ENCODE results near the gene MRPS34. TPM values are rescaled to one million over a fixed set of nuclear protein-coding genes. Genes with fewer than 3 reads are reported as not detected.

Gene MRPS34
- total RNA-seq, 4 donors from 2014 or later, result 44.4 to 72.8 (median 61.3) TPM

- no peak for TF ChIP-seq POLR2A (IDR thresholded peaks at IDR 0.05)
- no peak for TF ChIP-seq EP300 (IDR thresholded peaks at IDR 0.05)
- no peak for TF ChIP-seq POLR2AphosphoS5 (IDR thresholded peaks at IDR 0.05)
- no peak for TF ChIP-seq CTCF (IDR thresholded peaks at IDR 0.05)
- Histone ChIP-seq H3K9me3 (no peaks in the 10 kb centered on the region), H3K27ac (no peak overlapping the region), H3K36me3 (peaks cover 0 to 98% of the 10 kb centered on the region in 2 donors), H3K4me1 (no peaks in the 10 kb centered on the region), H3K4me3 (no peak overlapping the region), H3K27me3 (no peaks in the 10 kb centered on the region)
- 100% methylated on average over 1 to 4 of the region's 16 CpGs for WGBS, 2 donors (ENCODE audit: low coverage in 1 of 2)
- ATAC-seq, result no peak
Observed at GRCh38 chr16:1751946-1752345, 21.0 kb downstream of the MRPS34 start.

DNA sequence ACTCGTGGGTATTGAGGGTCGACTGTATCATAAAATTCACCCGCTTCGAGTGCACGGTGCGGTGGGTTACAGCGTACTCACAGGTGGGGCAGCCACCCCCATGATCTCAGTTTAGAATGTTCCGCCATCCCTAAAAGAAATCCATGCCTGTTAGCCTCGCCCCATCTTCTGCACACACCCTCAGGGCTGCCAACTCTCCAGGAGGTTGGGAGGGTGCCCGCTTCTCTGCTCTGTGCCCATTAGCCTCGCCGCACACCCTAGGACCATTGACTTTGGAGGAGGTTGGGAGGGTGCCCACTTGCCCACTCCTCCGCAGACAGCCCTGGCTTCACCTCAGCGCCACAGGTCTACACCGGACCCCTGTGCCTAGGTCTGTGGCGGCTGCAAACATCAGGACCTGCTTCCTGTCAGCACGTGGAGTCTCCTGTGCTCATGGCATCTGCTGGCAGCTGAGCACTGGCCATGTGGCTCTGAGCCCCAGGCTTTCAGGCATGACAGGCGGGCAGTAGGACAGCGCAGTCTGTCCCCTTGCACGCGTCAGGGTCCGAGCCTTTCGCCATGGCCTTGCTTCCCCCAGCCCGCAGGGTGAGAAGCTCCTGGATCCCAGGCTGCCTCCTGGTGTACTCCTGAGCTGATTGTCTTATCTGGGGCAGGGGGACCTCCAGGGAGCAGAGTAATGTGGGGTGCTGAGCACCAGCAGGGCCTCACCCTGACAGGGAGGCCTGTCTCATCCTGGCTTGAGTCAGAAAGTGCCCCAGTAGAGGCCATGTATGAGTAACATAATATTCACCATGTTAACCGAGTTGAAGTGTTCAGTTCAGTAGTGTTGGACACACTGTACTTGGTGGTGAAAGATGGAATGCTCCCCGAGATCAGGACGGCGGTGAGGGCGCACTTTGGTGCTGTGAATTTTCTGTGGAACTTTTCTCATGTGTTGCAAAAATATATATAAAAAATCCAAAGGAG lies 23.5 kb downstream of the MRPS34 start:
- ATAC-seq, result no peak
- no peaks in the 10 kb centered on the region for H3K9me3 ChIP-seq
- H3K36me3 ChIP-seq, result peaks cover 0 to 99% of the 10 kb centered on the region in 2 donors
- no peak for TF ChIP-seq EP300 (IDR thresholded peaks at IDR 0.05)
- no peak for TF ChIP-seq POLR2A (IDR thresholded peaks at IDR 0.05)
- H3K27me3 ChIP-seq, result no peaks in the 10 kb centered on the region
- no peaks in the 10 kb centered on the region for H3K4me1 ChIP-seq
- no peak overlapping the region for H3K27ac ChIP-seq
- no peak overlapping the region for H3K4me3 ChIP-seq
- WGBS, 2 donors (ENCODE audit: low coverage in 1 of 2), result 94% methylated on average over 6 to 13 of the region's 29 CpGs

GRCh38 chr16:1747934-1748333 lies 25.0 kb downstream of the MRPS34 start:
- Histone ChIP-seq H3K4me3 (no peak overlapping the region), H3K4me1 (no peaks in the 10 kb centered on the region), H3K27ac (no peak overlapping the region), H3K27me3 (no peaks in the 10 kb centered on the region), H3K36me3 (peaks cover 0 to 100% of the 10 kb centered on the region in 2 donors), H3K9me3 (no peaks in the 10 kb centered on the region)
- no peak for TF ChIP-seq EP300 (IDR thresholded peaks at IDR 0.05)
- TF ChIP-seq POLR2A (IDR thresholded peaks at IDR 0.05), result no peak
- no peak for TF ChIP-seq POLR2AphosphoS5 (IDR thresholded peaks at IDR 0.05)
- TF ChIP-seq CTCF (IDR thresholded peaks at IDR 0.05), result no peak
- ATAC-seq, result no peak
- WGBS, 2 donors (ENCODE audit: low coverage in 1 of 2), result 80% methylated on average over 4 of the region's 11 CpGs; no CpG with 5 or more reads in 1 of the 2 donors

GRCh38 chr16:1746693-1747195 lies 26.2 kb downstream of the MRPS34 start:
- peaks cover 0 to 98% of the 10 kb centered on the region in 2 donors for H3K36me3 ChIP-seq
- ATAC-seq, result no peak
- TF ChIP-seq EP300 (IDR thresholded peaks at IDR 0.05), result no peak
- no peak for TF ChIP-seq CTCF (IDR thresholded peaks at IDR 0.05)
- TF ChIP-seq POLR2A (IDR thresholded peaks at IDR 0.05), result no peak
- no peak for TF ChIP-seq POLR2AphosphoS5 (IDR thresholded peaks at IDR 0.05)

DNA sequence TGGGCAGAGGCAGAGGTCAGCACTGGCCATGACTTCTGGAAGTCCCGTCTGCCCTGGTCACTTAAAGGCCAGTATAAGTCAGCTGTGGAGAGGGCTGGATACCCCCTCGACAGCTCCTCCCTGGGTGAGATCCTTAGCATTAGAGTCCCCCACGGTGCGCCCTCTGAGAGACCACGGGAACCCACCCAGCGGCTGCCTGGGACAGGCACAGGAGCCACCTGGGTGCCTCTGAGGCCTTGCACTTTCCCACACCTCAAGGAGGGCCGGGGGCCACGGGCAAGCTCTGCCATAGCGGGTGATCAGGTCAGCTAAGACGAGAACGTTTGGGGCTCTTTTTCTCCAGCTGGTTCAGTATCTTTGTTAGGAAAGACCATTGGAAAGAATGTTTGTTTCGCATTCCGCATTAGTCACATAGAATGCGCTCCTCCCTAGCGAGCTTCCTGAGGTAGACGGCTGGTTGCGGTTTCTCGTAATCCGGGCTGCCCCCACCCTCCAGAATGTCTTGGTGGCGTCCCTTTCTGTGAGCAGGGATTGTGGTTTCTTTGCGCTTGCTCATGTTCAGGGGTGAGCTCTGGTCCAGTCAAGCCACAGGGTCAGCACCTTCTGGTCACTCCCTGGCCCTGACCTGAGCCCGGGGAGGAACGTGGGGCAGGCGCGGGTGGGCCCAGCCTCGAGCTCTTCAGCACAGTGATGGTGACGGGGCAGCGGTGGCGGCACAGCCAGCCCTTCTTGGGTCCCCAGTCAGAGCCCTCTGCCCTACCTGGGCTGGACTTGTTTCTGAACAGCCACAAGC lies 26.8 kb downstream of the MRPS34 start:
- H3K27ac ChIP-seq, result no peak overlapping the region
- no peaks in the 10 kb centered on the region for H3K27me3 ChIP-seq
- TF ChIP-seq POLR2A (IDR thresholded peaks at IDR 0.05) (no peak), POLR2AphosphoS5 (IDR thresholded peaks at IDR 0.05) (no peak), CTCF (IDR thresholded peaks at IDR 0.05) (no peak), EP300 (IDR thresholded peaks at IDR 0.05) (no peak)
- WGBS, 2 donors (ENCODE audit: low coverage in 1 of 2), result 91 to 100% methylated on average over 1 to 6 of the region's 29 CpGs
- H3K4me1 ChIP-seq, result no peaks in the 10 kb centered on the region
- H3K9me3 ChIP-seq, result no peaks in the 10 kb centered on the region
- H3K36me3 ChIP-seq, result peaks cover 0 to 98% of the 10 kb centered on the region in 2 donors
- H3K4me3 ChIP-seq, result no peak overlapping the region
- no peak for ATAC-seq

More at GRCh38 chr16:1746693-1747195, 26.2 kb downstream of the MRPS34 start:
- no peaks in the 10 kb centered on the region for H3K4me1 ChIP-seq
- H3K27ac ChIP-seq, result no peak overlapping the region
- no peaks in the 10 kb centered on the region for H3K9me3 ChIP-seq
- H3K4me3 ChIP-seq, result no peak overlapping the region
- H3K27me3 ChIP-seq, result no peaks in the 10 kb centered on the region
- WGBS, 2 donors (ENCODE audit: low coverage in 1 of 2), result 73 to 80% methylated on average over 1 to 3 of the region's 31 CpGs

All from gastroesophageal sphincter (tissue), 4 donors.